Mucosa of rectum (tissue), 2 donors: Measurements from ENCODE around the gene ERG.

Experiments
- H3K27ac ChIP-seq, 2 donors: one replicate each; pipeline ENCODE4 v1.7.0; 2013; ENCODE audit warnings: inconsistent platforms in 2 of 2, low read depth in 2 of 2, low read length in 2 of 2
- H3K27me3 ChIP-seq, 2 donors: one replicate each; pipeline ENCODE4 v1.7.0; 2013; ENCODE audit warnings: low read length in 2 of 2; ENCODE audit not compliant: control insufficient read depth in 2 of 2, insufficient read depth in 2 of 2
- H3K36me3 ChIP-seq, 2 donors: one replicate each; pipeline ENCODE4 v1.7.0; 2013; ENCODE audit warnings: low read length in 2 of 2; ENCODE audit not compliant: control insufficient read depth in 2 of 2, insufficient read depth in 2 of 2
- H3K4me1 ChIP-seq, 2 donors: one replicate each; pipeline ENCODE4 v1.7.0; 2013; ENCODE audit warnings: low read length in 2 of 2, mild to moderate bottlenecking in 1 of 2; ENCODE audit not compliant: control insufficient read depth in 2 of 2, insufficient read depth in 2 of 2
- H3K4me3 ChIP-seq, 2 donors: one replicate each; pipeline ENCODE4 v1.7.0; 2013; ENCODE audit warnings: low read length in 2 of 2
- H3K9ac ChIP-seq, 2 donors: one replicate each; pipeline ENCODE4 v1.7.0; 2013; ENCODE audit warnings: low read length in 2 of 2, low read depth in 1 of 2, mild to moderate bottlenecking in 1 of 2
- H3K9me3 ChIP-seq, 2 donors: one replicate each; pipeline ENCODE4 v1.7.0; 2013; ENCODE audit warnings: low read length in 2 of 2; ENCODE audit not compliant: control insufficient read depth in 2 of 2
- donor health status: healthy.
- donor health status: Normal muscosa, but diverticular disease.

The ERG gene

DNA sequence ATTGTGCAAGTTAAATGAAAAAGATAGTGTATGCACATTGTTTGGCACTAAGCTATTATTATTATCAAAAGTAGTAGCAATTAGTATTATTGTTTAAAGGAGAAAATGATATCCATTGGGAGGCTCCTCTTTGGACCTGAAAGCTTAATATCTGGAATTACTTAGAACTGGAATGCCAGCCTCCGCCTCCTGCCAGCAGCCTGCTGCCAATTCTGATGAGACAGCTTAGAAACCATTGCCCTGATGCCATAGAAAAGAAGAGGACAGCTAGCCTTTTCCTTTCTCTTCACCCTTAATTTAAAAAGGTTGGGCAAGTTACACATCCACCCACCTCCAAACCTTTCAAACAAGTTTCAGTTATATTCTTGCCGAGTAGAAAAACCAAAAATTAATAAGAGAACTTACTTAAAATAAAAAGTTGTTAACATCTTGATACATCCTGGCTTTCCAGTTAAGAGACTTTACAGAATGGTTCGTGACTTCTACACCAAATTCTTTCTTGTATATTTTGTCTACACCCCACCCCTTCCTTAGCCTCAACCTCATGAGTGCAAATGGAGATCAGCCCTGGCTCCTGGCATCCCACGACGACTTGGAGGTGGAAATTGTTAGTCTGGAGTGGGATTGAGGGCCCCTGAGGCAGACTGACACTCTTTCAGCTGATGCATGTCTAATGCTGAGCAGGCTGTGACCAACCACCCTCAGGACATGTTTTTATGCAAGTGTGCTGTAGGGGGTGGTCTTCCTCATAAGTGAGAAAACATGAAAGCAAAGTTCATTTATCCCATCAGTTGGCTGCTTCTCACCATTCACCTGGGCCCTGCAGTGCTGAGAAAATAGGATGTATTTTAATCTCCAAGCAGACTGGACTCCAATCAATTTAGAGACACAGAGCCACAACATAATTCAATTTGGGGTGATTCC is 120.8 kb downstream of the ERG start:
- Histone ChIP-seq H3K4me3 (no peak overlapping the region), H3K9me3 (no peaks in the 10 kb centered on the region), H3K27me3 (no peaks in the 10 kb centered on the region), H3K4me1 (no peaks in the 10 kb centered on the region), H3K9ac (no peak overlapping the region), H3K27ac (no peak overlapping the region), H3K36me3 (no peaks in the 10 kb centered on the region)

DNA sequence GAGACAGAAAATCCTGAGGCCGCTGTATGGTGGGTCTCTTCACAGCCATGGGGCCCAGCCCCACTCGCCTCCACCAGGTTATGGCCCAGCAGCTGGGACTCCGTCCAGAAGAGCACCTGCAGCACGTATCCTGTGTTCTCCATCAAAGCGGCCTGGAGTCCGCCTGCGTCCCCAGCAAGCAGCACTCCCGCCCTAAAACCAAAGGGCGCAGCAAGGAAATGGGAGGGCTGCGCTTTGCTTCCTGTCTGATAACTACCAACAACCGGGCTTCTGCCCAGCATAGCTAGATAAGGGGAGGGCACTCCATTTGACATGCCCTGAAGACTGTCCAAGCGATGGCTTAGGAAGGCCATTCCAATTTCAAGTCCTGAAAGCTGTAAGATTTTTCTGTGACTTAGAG is 121.6 kb downstream of the ERG start:
- Histone ChIP-seq H3K27me3 (no peaks in the 10 kb centered on the region), H3K36me3 (no peaks in the 10 kb centered on the region), H3K9me3 (no peaks in the 10 kb centered on the region), H3K4me3 (peak overlapping the region in 1 of 2 donors; percentile 55), H3K9ac (no peak overlapping the region), H3K4me1 (no peaks in the 10 kb centered on the region), H3K27ac (no peak overlapping the region)

DNA sequence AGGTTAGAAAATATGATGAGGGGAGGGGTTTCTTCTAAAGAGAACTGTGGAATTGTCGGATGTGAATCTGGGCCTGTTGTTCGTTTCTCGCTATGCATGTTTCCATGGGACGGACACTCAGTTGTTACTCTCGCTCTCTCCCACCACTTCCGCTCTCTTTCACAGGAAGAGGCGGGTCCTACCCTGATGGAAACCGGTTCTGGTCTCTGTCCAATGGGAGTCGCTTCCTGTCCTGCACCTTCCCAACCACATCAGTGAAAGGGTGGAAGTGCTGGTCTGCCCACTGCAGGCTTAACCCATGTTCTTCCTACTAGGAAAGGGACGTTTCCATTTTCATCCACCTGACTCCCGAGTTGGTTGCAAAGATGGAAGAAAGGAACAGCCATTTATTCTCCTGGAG is 122.0 kb downstream of the ERG start:
- Histone ChIP-seq H3K36me3 (no peaks in the 10 kb centered on the region), H3K4me3 (peak overlapping the region in 1 of 2 donors; percentile 55), H3K27ac (no peak overlapping the region), H3K9ac (no peak overlapping the region), H3K4me1 (no peaks in the 10 kb centered on the region), H3K9me3 (no peaks in the 10 kb centered on the region), H3K27me3 (no peaks in the 10 kb centered on the region)

DNA sequence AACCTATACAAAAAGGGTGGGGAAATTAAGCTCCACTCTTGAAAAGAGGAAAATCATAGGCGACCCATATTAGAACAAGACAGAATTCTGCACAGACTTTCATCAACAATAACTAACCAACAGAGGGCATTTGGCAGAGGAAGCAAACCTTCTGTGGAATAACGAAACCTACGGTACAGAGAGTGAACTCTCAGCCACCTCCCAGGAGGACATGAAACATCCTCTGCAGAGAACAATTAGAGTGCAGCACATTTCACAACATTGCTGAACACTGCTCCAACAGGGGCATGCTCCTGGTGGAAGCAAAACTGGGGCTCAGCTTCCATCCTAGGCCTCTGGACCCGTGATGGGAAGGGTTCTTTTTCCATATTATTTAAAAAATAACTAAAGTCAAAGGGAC is 130.6 kb downstream of the ERG start:
- Histone ChIP-seq H3K4me1 (no peaks in the 10 kb centered on the region), H3K27ac (no peak overlapping the region), H3K9me3 (no peaks in the 10 kb centered on the region), H3K4me3 (no peak overlapping the region), H3K36me3 (no peaks in the 10 kb centered on the region), H3K9ac (no peak overlapping the region), H3K27me3 (no peaks in the 10 kb centered on the region)

DNA sequence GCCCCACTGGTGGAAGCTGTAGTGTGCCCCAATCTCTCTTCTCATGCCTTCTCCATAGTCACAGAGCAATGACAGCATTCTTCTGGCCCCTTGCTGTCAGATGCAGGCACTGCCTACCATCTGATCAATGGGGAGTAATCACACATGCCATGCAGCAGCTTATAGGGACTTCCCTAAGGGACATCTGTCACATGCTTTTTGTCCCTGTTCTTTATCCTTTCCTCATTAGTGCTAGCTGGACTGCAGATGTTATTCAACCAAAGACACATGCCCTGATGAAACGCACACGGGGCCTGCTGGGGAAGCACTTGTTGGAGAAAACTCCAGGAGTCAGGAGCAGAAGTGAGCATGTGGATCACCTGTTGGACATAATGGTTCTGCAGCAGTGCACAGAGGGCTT is 132.8 kb downstream of the ERG start:
- Histone ChIP-seq H3K9ac (no peak overlapping the region), H3K4me1 (no peaks in the 10 kb centered on the region), H3K36me3 (no peaks in the 10 kb centered on the region)

DNA sequence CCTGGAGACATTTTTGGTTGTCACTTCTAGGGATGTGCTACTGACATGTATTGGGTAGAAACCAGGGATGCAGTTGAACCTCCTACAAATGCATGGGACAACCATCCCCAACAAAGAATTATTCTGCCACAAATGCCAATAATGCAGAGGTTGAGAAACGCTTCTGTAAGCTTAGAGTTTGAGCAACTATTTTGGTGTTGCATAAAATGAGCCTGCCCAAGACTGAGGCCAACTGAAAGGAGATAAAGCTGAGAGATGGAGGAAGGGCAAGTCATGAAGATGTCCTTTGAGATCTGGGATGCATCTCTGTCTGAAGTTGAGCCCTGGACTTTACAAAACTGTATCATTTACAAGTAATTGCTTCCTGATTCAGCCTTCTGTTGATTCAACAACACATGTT is 134.6 kb downstream of the ERG start:
- Histone ChIP-seq H3K4me1 (no peaks in the 10 kb centered on the region), H3K27ac (no peak overlapping the region), H3K4me3 (no peak overlapping the region), H3K9me3 (no peaks in the 10 kb centered on the region), H3K27me3 (peaks cover 0 to 3% of the 10 kb centered on the region in 2 donors), H3K9ac (no peak overlapping the region), H3K36me3 (no peaks in the 10 kb centered on the region)

More for the DNA sequence above, 132.8 kb downstream of the ERG start:
- Histone ChIP-seq H3K27me3 (no peaks in the 10 kb centered on the region), H3K4me3 (no peak overlapping the region), H3K9me3 (no peaks in the 10 kb centered on the region), H3K27ac (no peak overlapping the region)

DNA sequence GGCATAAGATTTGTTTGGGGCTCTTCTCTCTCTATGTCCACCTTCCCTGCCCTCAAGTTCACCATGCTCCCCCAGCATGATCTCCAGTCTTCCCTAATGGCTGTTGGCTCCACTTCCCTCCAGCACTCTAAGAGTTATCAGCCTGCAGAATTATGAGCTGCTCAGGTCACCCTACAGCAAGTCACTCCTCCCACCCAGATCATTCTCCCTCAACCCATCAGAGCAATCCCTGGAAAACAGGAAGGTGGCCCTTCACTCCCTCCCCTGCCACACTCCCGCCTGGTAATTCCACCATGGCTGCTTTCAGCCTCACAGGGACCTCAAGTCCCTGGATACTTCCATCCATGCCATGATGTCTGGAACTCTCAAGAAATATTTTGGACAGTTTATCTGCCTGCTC is 137.0 kb downstream of the ERG start:
- Histone ChIP-seq H3K27me3 (peaks cover 0 to 3% of the 10 kb centered on the region in 2 donors), H3K4me1 (no peaks in the 10 kb centered on the region), H3K4me3 (no peak overlapping the region), H3K9ac (no peak overlapping the region), H3K36me3 (no peaks in the 10 kb centered on the region), H3K9me3 (no peaks in the 10 kb centered on the region), H3K27ac (no peak overlapping the region)

DNA sequence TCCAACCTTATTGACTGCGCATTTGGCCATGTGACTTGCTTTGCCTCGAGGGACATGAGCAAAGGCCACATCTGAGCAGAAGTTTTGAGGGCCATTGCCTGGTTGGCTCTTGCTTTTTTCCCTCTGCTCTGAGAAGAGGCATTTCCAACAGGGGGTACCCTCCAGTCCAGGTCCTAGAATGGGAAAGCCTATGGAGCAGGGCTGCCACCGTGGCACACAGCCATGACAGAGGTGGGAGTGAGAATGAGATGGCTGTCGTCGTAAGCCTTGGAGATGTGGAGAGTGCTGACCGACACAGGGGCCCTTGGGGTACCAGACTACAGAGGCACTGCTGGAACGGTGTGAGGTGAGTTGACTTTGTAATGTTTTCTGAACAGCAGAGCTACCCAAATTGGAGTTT is 138.4 kb downstream of the ERG start:
- Histone ChIP-seq H3K27me3 (peaks cover 0 to 8% of the 10 kb centered on the region in 2 donors), H3K4me3 (no peak overlapping the region), H3K36me3 (no peaks in the 10 kb centered on the region), H3K9ac (no peak overlapping the region), H3K9me3 (no peaks in the 10 kb centered on the region), H3K4me1 (peaks cover 0 to 3% of the 10 kb centered on the region in 2 donors), H3K27ac (no peak overlapping the region)

DNA sequence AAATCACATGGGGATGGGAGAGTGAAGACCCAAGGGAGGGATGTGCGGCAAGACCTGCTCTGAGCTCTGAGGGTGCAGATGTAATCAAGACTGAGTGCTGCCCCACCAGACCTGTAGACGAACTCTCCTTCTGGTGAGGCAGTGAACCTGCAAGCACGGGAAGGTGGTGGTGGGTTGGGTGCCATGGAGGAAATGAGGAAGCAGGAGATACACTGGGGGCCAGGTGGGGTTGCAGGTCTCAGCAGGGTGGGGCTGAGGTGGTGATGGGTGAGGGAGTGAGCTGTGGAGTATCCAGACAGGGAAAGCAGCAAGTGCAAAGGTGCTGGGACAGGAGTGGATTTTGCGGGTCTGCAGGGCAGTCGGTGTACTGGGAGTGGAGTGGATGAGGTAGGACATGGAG is 139.2 kb downstream of the ERG start:
- Histone ChIP-seq H3K9ac (no peak overlapping the region), H3K4me1 (peaks cover 0 to 3% of the 10 kb centered on the region in 2 donors), H3K9me3 (no peaks in the 10 kb centered on the region), H3K4me3 (no peak overlapping the region), H3K36me3 (no peaks in the 10 kb centered on the region), H3K27me3 (peaks cover 0 to 8% of the 10 kb centered on the region in 2 donors), H3K27ac (no peak overlapping the region)

DNA sequence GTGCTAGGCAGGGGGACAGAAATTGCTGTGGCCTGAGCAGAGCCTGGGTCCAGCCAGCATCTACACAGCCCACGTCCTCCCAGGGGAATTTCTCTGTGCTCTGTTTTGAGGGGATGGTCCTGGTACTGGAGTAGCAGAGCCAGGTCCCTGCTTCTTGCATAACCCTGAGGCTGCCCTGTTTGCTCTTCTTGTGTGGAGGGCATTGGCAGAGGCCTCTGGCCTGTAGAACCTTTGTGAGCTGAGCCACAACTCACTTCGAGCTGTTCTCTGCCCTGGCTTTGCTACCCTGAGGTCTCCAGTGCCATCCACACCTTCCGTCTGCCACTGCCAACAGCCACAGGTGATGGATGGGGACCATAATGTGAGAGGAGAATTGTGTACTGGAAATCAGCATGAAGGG is 139.6 kb downstream of the ERG start:
- peaks cover 0 to 8% of the 10 kb centered on the region in 2 donors for H3K27me3 ChIP-seq
- no peak overlapping the region for H3K4me3 ChIP-seq
- H3K27ac ChIP-seq = no peak overlapping the region
- peaks cover 0 to 3% of the 10 kb centered on the region in 2 donors for H3K4me1 ChIP-seq
- no peaks in the 10 kb centered on the region for H3K36me3 ChIP-seq
- H3K9me3 ChIP-seq = no peaks in the 10 kb centered on the region
- H3K9ac ChIP-seq = no peak overlapping the region
